ENCODE results near the gene SSC5D. TPM values are rescaled to one million over a fixed set of nuclear protein-coding genes. Genes with fewer than 3 reads are reported as not detected.

The SSC5D gene
- total and polyA plus RNA-seq, 2 experiments from 2014 or later, result 0.23 to 0.69 TPM

- no peaks in the 10 kb centered on the region for H3K36me3 ChIP-seq (ENCODE audit: insufficient read depth)
- no peak overlapping the region for H3K27ac ChIP-seq (ENCODE audit: low read depth)
- Mint-ChIP-seq H3K27me3 (ENCODE audit: insufficient read depth, low read depth, poor library complexity) (peaks cover 18% of the 10 kb centered on the region), H3K36me3 (ENCODE audit: low read depth) (peaks cover 7% of the 10 kb centered on the region; the same call in 1 of the 3 replicates), H3K9me3 (peaks cover 11% of the 10 kb centered on the region), H3K4me3 (no peak overlapping the region), H3K27ac (no peak overlapping the region), H3K4me1 (peaks cover 13% of the 10 kb centered on the region)
- DNase-seq (ENCODE audit: low spot score) (no peak), ATAC-seq (no peak)
- H3K4me1 ChIP-seq (ENCODE audit: insufficient read depth), result peaks cover 9% of the 10 kb centered on the region; the same call in 1 of the 2 replicates
- H2AFZ ChIP-seq, result no peak overlapping the region
- H3K27me3 ChIP-seq (ENCODE audit: insufficient read depth), result peaks cover 12% of the 10 kb centered on the region
- H3K79me2 ChIP-seq (replicated peaks; ENCODE audit: insufficient read depth), result no peaks in the 10 kb centered on the region
- no peaks in the 10 kb centered on the region for H3F3A ChIP-seq (replicated peaks; ENCODE audit: low read depth)
- no peaks in the 10 kb centered on the region for H4K20me1 ChIP-seq (replicated peaks; ENCODE audit: insufficient read depth)
- no peak overlapping the region for H3K4me3 ChIP-seq
- no peak for TF ChIP-seq CREB1 (CRISPR knock-in tag; IDR thresholded peaks at IDR 0.05; ENCODE audit: low read depth)
- no peak for TF ChIP-seq ETS1 (IDR thresholded peaks at IDR 0.05)
- no peak for TF ChIP-seq EZH2phosphoT487 (IDR thresholded peaks at IDR 0.05; ENCODE audit: unreplicated experiment)
- no peak for TF ChIP-seq POLR2AphosphoS5 (IDR thresholded peaks at IDR 0.05; ENCODE audit: low read depth)
- TF ChIP-seq STAT1 (IDR thresholded peaks at IDR 0.05; ENCODE audit: unreplicated experiment), result no peak
- TF ChIP-seq ZNF462 (CRISPR knock-in tag; IDR thresholded peaks at IDR 0.05), result no peak
- no peak for TF ChIP-seq ZNF114 (CRISPR knock-in tag; IDR thresholded peaks at IDR 0.05)
- no peak for TF ChIP-seq CTCF (conservative IDR thresholded peaks at IDR 0.05; ENCODE audit: low read depth in 2 of 2)
- no peak for TF ChIP-seq REST (IDR thresholded peaks at IDR 0.05; ENCODE audit: unreplicated experiment)
- no peak for TF ChIP-seq NANOG (IDR thresholded peaks at IDR 0.05; ENCODE audit: borderline replicate concordance)
- TF ChIP-seq EZH2 (IDR thresholded peaks at IDR 0.05; ENCODE audit: low read depth, unreplicated experiment), result no peak
- TF ChIP-seq ZNF331 (CRISPR knock-in tag; IDR thresholded peaks at IDR 0.05; ENCODE audit: low read depth), result no peak
- TF ChIP-seq JUNB (IDR thresholded peaks at IDR 0.05; ENCODE audit: unreplicated experiment), result no peak
- H3K9me2 ChIP-seq (ENCODE audit: insufficient read depth), result no peaks in the 10 kb centered on the region
- H3K4me2 ChIP-seq, result no peak overlapping the region
These were observed 9.5 kb downstream of the SSC5D start for GRCh38 chr19:55497763-55498162.
